SK-N-SH (cell line): ENCODE data around the gene CACNA2D4. TPM values are rescaled to one million over a fixed set of nuclear protein-coding genes. Genes with fewer than 3 reads are reported as not detected.

ENCODE experiments used
- CTCF ChIA-PET: fragments of 300-600, 350-600 bp; formaldehyde crosslinking; extraction: SDS; loops from one replicate; lab custom pipeline; 2021; lab: Yijun Ruan, JAX
- POLR2A ChIA-PET: fragments of 350-600 bp; sonication (Branson Sonifier 250); formaldehyde crosslinking; extraction: SDS; loops from one replicate; lab custom pipeline; 2020; ENCODE audit warnings: antibody characterized with exemption, inconsistent platforms; lab: Yijun Ruan, JAX
- DNase-seq: peaks from one replicate; pipeline ENCODE4 v3.0.0; 2012
- H2AFZ ChIP-seq: fragments of 200-600 bp; sonication (generic); 2 replicates; pipeline ENCODE4 v1.8.1; 2016; ENCODE audit warnings: antibody characterized with exemption, mild to moderate bottlenecking, low read depth
- H3F3A ChIP-seq: fragments of 200-600 bp; sonication (generic); replicated peaks from 2 replicates; pipeline ENCODE3; 2016; ENCODE audit warnings: antibody characterized with exemption, mild to moderate bottlenecking; ENCODE audit not compliant: insufficient read depth
- H3K27ac ChIP-seq, 2 experiments: fragments of 200-500 bp in 1 of 2; fragments of 200-600 bp in 1 of 2; sonication (Bioruptor generic) in 1 of 2; sonication (generic), shearing (Covaris generic) in 1 of 2; 2 replicates each; pipeline versions ENCODE4 v1.5.1 to v1.6.1; 2014 to 2016; ENCODE audit warnings: low read depth in 2 of 2, inconsistent platforms in 1 of 2, low read length in 1 of 2, mild to moderate bottlenecking in 1 of 2, mixed read lengths in 1 of 2
- H3K27me3 ChIP-seq: fragments of 200-600 bp; sonication (generic), shearing (Covaris generic); 2 replicates; pipeline ENCODE4 v1.6.1; 2016; ENCODE audit warnings: mixed run types; ENCODE audit not compliant: insufficient read depth
- H3K36me3 ChIP-seq, 2 experiments: fragments of 200-500 bp in 1 of 2; fragments of 200-600 bp in 1 of 2; sonication (Bioruptor generic) in 1 of 2; sonication (generic) in 1 of 2; replicated peaks in 1 of 2; 2 replicates each; pipeline versions ENCODE3 to v1.5.1; 2014 to 2016; ENCODE audit warnings: low read length in 1 of 2, mild to moderate bottlenecking in 1 of 2; ENCODE audit not compliant: insufficient read depth in 2 of 2, control insufficient read depth in 1 of 2
- H3K4me1 ChIP-seq, 2 experiments: fragments of 200-500 bp in 1 of 2; fragments of 200-600 bp in 1 of 2; sonication (Bioruptor generic) in 1 of 2; sonication (generic), shearing (Covaris generic) in 1 of 2; 2 replicates each; pipeline versions ENCODE4 v1.5.1 to v1.6.1; 2014 to 2016; ENCODE audit warnings: low read depth in 1 of 2, low read length in 1 of 2, mixed run types in 1 of 2; ENCODE audit not compliant: insufficient read depth in 2 of 2, control insufficient read depth in 1 of 2
- H3K4me2 ChIP-seq: fragments of 200-600 bp; sonication (generic), shearing (Covaris generic); 2 replicates; pipeline ENCODE4 v1.6.1; 2017; ENCODE audit warnings: mixed run types
- H3K4me3 ChIP-seq, 2 experiments: fragments of 200-500 bp in 1 of 2; fragments of 200-600 bp in 1 of 2; sonication (Bioruptor generic) in 1 of 2; sonication (generic), shearing (Covaris generic) in 1 of 2; 2 replicates each; pipeline versions ENCODE4 v1.5.1 to v1.8.1; 2014 to 2016; ENCODE audit warnings: low read depth in 2 of 2, inconsistent platforms in 1 of 2, low read length in 1 of 2, mild to moderate bottlenecking in 1 of 2, mixed read lengths in 1 of 2, moderate library complexity in 1 of 2
- H3K79me2 ChIP-seq: fragments of 200-600 bp; sonication (generic); 2 replicates; pipeline ENCODE4 v1.8.1; 2017; ENCODE audit warnings: mild to moderate bottlenecking; ENCODE audit not compliant: insufficient read depth
- H3K9ac ChIP-seq: fragments of 200-600 bp; sonication (generic); 2 replicates; pipeline ENCODE4 v1.6.1; 2017; ENCODE audit warnings: mixed run types
- H3K9me2 ChIP-seq: fragments of 200-600 bp; sonication (generic); 2 replicates; pipeline ENCODE4 v1.6.1; 2017; ENCODE audit warnings: mixed run types
- H3K9me3 ChIP-seq: fragments of 200-600 bp; sonication (generic); 2 replicates; pipeline ENCODE4 v1.6.1; 2017; ENCODE audit warnings: mixed run types, mild to moderate bottlenecking, moderate library complexity
- H4K20me1 ChIP-seq: fragments of 200-600 bp; sonication (generic); 2 replicates; pipeline ENCODE4 v1.6.1; 2017; ENCODE audit warnings: mild to moderate bottlenecking, mixed run types; ENCODE audit not compliant: insufficient read depth
- CHD2 ChIP-seq: fragments of 150-350 bp; IDR thresholded peaks from 2 replicates; pipeline ENCODE4 v1.6.1; 2018; ENCODE audit warnings: low read length; ENCODE audit not compliant: partially characterized antibody
- FOXJ3 ChIP-seq: sonication (generic); formaldehyde crosslinking; IDR thresholded peaks from 2 replicates; pipeline ENCODE4 v1.5.1; 2020; ENCODE audit warnings: mild to moderate bottlenecking, missing genetic modification reagents
- FOXM1 ChIP-seq: IDR thresholded peaks from 2 replicates; pipeline ENCODE4 v1.4.0; 2012; ENCODE audit warnings: low read depth, mild to moderate bottlenecking
- GABPA ChIP-seq: IDR thresholded peaks from 2 replicates; pipeline ENCODE4 v1.4.0; 2012; ENCODE audit warnings: low read depth, mild to moderate bottlenecking
- IRF3 ChIP-seq: fragments of 150-350 bp; IDR thresholded peaks from 2 replicates; pipeline ENCODE4 v1.6.1; 2016; ENCODE audit warnings: mild to moderate bottlenecking, low read depth, low read length
- JUND ChIP-seq: IDR thresholded peaks from 2 replicates; pipeline ENCODE4 v1.4.0; 2012
- MEF2A ChIP-seq: IDR thresholded peaks from 2 replicates; pipeline ENCODE4 v1.4.0; 2012; ENCODE audit warnings: low read depth, borderline replicate concordance
- NFIC ChIP-seq: IDR thresholded peaks from 2 replicates; pipeline ENCODE4 v1.4.0; 2012; ENCODE audit warnings: borderline replicate concordance
- POLR2AphosphoS5 ChIP-seq: IDR thresholded peaks from 2 replicates; pipeline ENCODE4 v1.6.1; 2012; ENCODE audit warnings: low read depth, low read length
- REST ChIP-seq: IDR thresholded peaks from 2 replicates; pipeline ENCODE4 v1.6.1; 2012; ENCODE audit warnings: mild to moderate bottlenecking, low read depth, low read length, moderate library complexity
- RFX5 ChIP-seq: IDR thresholded peaks from 2 replicates; pipeline ENCODE4 v1.6.1; 2012; ENCODE audit warnings: mild to moderate bottlenecking, improper control_type of control experiment, low read length
- SIN3A ChIP-seq: IDR thresholded peaks from 2 replicates; pipeline ENCODE4 v1.6.1; 2012; ENCODE audit warnings: low read depth, mild to moderate bottlenecking, low read length, moderate library complexity, borderline replicate concordance
- SMC3 ChIP-seq: IDR thresholded peaks from 2 replicates; pipeline ENCODE4 v1.6.1; 2012; ENCODE audit warnings: low read depth, low read length, improper control_type of control experiment
- TAF1 ChIP-seq: IDR thresholded peaks from 2 replicates; pipeline ENCODE4 v1.6.1; 2012; ENCODE audit warnings: low read depth, mild to moderate bottlenecking, low read length, moderate library complexity, borderline replicate concordance
- USF1 ChIP-seq: IDR thresholded peaks from 2 replicates; pipeline ENCODE4 v1.4.0; 2012; ENCODE audit warnings: low read depth, borderline replicate concordance
- ZBTB33 ChIP-seq: IDR thresholded peaks from 2 replicates; pipeline ENCODE4 v1.4.0; 2012; ENCODE audit warnings: low read depth, borderline replicate concordance
- WGBS: methylation state at CpG from one replicate; pipeline ENCODE4 v1.1.6; 2017; ENCODE audit warnings: low lambda C conversion rate; 5-methylcytosine and 5-hydroxymethylcytosine counted together
- polyA plus RNA-seq, 3 experiments: library from polyadenylated mRNA; depleted of rRNA; stranded (reverse); fragments of >200 nt; gene quantifications; 2 replicates each; pipeline ENCODE4 v1.2.3, GENCODE V29; 2012

The CACNA2D4 gene
- polyA plus RNA-seq, 1 of the 3 experiments (the other 2 are of a cell fraction) = 0.02 TPM

- ChIA-PET CTCF (interaction anchor here (5.5 kb wide), 1 partner anchor 18 kb away, joined by 40 read pairs; no protein-coding TSS in a partner anchor), POLR2A (no interaction called here)
- Histone ChIP-seq H3K9me3 (no peaks in the 10 kb centered on the region), H3K27ac (no peak overlapping the region), H4K20me1 (no peaks in the 10 kb centered on the region), H3K9me2 (no peaks in the 10 kb centered on the region), H3K36me3 (no peaks in the 10 kb centered on the region), H3K4me2 (no peak overlapping the region), H3K9ac (no peak overlapping the region), H3K4me3 (no peak overlapping the region), H2AFZ (no peak overlapping the region), H3K4me1 (peaks cover 0 to 45% of the 10 kb centered on the region in 2 experiments; a peak in 1 of 4 replicates), H3K79me2 (no peaks in the 10 kb centered on the region), H3K27me3 (no peaks in the 10 kb centered on the region; the same call in 1 of the 2 replicates), H3F3A (no peaks in the 10 kb centered on the region)
- peak; percentile 25 for DNase-seq
- TF ChIP-seq IRF3 = no peak
- TF ChIP-seq TAF1 = no peak
- no peak for TF ChIP-seq GABPA
- no peak for TF ChIP-seq FOXM1
- no peak for TF ChIP-seq RFX5
- no peak for TF ChIP-seq FOXJ3 (CRISPR knock-in tag)
- TF ChIP-seq POLR2AphosphoS5 = no peak
- TF ChIP-seq JUND = no peak
- no peak for TF ChIP-seq SMC3
- TF ChIP-seq CHD2 = no peak
- no peak for TF ChIP-seq NFIC
- TF ChIP-seq SIN3A = no peak
- TF ChIP-seq ZBTB33 = no peak
- no peak for TF ChIP-seq REST
- TF ChIP-seq USF1 = no peak
- TF ChIP-seq MEF2A = no peak
- 86% methylated on average over 27 of the region's 40 CpGs for WGBS
Measured at GRCh38 chr12:1922075-1922709, 3.7 kb upstream of the CACNA2D4 start.
